Endothelial cell of umbilical vein (primary cell): Measurements from ENCODE around the gene AIG1.

ENCODE experiments used
- POLR2A ChIP-seq: IDR thresholded peaks from 2 replicates; pipeline ENCODE4 v1.6.1; 2012; ENCODE audit warnings: low read depth, mild to moderate bottlenecking, control low read depth, low read length
- TF ChIP-seq, protein P1 (sequence below), 2 donors: IDR thresholded peaks; 1 replicate in 1 of 2; 2 replicates in 1 of 2; pipeline ENCODE4 v1.5.1; 2011; ENCODE audit warnings: low read length in 2 of 2, mild to moderate bottlenecking in 2 of 2, moderate library complexity in 2 of 2, control low read depth in 1 of 2, inconsistent platforms in 1 of 2, low read depth in 1 of 2; ENCODE audit not compliant: insufficient read depth in 1 of 2; ENCODE audit errors: extremely low read depth in 1 of 2

- TF ChIP-seq, protein P1, sequence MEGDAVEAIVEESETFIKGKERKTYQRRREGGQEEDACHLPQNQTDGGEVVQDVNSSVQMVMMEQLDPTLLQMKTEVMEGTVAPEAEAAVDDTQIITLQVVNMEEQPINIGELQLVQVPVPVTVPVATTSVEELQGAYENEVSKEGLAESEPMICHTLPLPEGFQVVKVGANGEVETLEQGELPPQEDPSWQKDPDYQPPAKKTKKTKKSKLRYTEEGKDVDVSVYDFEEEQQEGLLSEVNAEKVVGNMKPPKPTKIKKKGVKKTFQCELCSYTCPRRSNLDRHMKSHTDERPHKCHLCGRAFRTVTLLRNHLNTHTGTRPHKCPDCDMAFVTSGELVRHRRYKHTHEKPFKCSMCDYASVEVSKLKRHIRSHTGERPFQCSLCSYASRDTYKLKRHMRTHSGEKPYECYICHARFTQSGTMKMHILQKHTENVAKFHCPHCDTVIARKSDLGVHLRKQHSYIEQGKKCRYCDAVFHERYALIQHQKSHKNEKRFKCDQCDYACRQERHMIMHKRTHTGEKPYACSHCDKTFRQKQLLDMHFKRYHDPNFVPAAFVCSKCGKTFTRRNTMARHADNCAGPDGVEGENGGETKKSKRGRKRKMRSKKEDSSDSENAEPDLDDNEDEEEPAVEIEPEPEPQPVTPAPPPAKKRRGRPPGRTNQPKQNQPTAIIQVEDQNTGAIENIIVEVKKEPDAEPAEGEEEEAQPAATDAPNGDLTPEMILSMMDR (IDR thresholded peaks at IDR 0.05; ENCODE audit: extremely low read depth in 1 of 2, insufficient read depth in 1 of 2, low read depth in 1 of 2, low read length in 2 of 2) = no peak
- no peak for TF ChIP-seq POLR2A
Measured at GRCh38 chr6:143187238-143187923, 126.7 kb downstream of the AIG1 start.
